ENCODE measurements around the gene BMERB1. TPM values are rescaled to one million over a fixed set of nuclear protein-coding genes. Genes with fewer than 3 reads are reported as not detected.

Gene BMERB1
- total and polyA plus RNA-seq, 4 donors: 5.6 to 33.3 (median 9.0) TPM

DNA sequence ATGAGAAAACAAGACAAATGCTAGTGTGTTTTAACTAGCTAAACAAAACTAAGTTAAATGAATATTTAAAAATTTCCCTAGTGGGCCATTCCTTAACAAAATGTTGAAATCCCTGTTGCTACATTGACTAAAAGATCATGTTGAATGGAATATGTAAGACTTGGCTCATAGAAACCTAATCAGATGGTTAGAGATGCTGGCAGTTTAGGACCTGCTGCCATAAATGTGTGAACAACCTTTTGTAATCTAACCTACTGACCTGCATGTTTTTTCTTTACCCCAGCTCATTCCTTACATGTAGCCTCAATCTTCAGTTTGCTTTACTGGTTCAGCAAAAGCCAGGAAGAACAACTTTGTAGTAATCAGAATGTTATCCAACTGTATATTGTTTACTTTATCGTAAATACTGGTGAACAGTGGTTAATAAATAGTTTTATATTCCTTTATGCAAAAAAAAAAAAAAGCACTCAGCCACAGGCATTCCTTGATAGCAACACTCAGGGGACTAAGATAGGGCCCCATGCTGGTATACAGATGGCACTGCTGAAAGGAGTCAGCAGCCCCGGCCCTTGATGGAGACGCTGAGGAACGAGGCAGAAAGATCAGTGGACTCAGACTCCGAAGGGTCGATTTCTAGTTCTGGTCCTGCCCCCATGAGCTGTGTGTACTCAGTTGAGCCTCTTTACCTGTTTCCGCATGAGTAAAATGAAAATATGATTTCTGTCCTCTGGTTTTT lies 130.4 kb downstream of the BMERB1 start:
- no peaks in the 10 kb centered on the region for H3K9me3 ChIP-seq (ENCODE audit: control insufficient read depth in 4 of 4, low read length in 3 of 4)
- H3K36me3 ChIP-seq (ENCODE audit: control insufficient read depth in 4 of 4, insufficient read depth in 3 of 4, low read depth in 1 of 4, low read length in 3 of 4): peaks cover 0 to 4% (median 3%) of the 10 kb centered on the region in 4 donors
- H3K9ac ChIP-seq (ENCODE audit: low read depth in 1 of 2, low read length in 2 of 2): no peak overlapping the region
- 93% methylated on average over 7 of the region's 7 CpGs for WGBS
- H3K4me3 ChIP-seq (ENCODE audit: low read depth in 1 of 3, low read length in 3 of 3): no peak overlapping the region
- H3K27ac ChIP-seq (ENCODE audit: low read depth in 1 of 2, low read length in 2 of 2): no peak overlapping the region
- no peak for DNase-seq (ENCODE audit: low spot score)
- TF ChIP-seq FOXA2 (IDR thresholded peaks at IDR 0.05) (no peak), JUND (IDR thresholded peaks at IDR 0.05) (no peak), YY1 (IDR thresholded peaks at IDR 0.05) (no peak), HNF4G (IDR thresholded peaks at IDR 0.05) (no peak), HNF4A (conservative IDR thresholded peaks at IDR 0.05) (no peak), FOXA1 (IDR thresholded peaks at IDR 0.05) (no peak), TAF1 (conservative IDR thresholded peaks at IDR 0.05) (no peak), EGR1 (IDR thresholded peaks at IDR 0.05; ENCODE audit: low read depth in 2 of 2) (no peak), NR2F2 (IDR thresholded peaks at IDR 0.05) (no peak), SP1 (IDR thresholded peaks at IDR 0.05) (no peak), RAD21 (IDR thresholded peaks at IDR 0.05) (no peak), RXRA (IDR thresholded peaks at IDR 0.05) (no peak), GABPA (IDR thresholded peaks at IDR 0.05 in 1 of 2, conservative IDR thresholded peaks at IDR 0.05 in 1 of 2) (no peak)
- TF ChIP-seq, protein P1, sequence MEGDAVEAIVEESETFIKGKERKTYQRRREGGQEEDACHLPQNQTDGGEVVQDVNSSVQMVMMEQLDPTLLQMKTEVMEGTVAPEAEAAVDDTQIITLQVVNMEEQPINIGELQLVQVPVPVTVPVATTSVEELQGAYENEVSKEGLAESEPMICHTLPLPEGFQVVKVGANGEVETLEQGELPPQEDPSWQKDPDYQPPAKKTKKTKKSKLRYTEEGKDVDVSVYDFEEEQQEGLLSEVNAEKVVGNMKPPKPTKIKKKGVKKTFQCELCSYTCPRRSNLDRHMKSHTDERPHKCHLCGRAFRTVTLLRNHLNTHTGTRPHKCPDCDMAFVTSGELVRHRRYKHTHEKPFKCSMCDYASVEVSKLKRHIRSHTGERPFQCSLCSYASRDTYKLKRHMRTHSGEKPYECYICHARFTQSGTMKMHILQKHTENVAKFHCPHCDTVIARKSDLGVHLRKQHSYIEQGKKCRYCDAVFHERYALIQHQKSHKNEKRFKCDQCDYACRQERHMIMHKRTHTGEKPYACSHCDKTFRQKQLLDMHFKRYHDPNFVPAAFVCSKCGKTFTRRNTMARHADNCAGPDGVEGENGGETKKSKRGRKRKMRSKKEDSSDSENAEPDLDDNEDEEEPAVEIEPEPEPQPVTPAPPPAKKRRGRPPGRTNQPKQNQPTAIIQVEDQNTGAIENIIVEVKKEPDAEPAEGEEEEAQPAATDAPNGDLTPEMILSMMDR (IDR thresholded peaks at IDR 0.05; ENCODE audit: low read depth, low read length, missing input control): no peak
- TF ChIP-seq, protein P2, sequence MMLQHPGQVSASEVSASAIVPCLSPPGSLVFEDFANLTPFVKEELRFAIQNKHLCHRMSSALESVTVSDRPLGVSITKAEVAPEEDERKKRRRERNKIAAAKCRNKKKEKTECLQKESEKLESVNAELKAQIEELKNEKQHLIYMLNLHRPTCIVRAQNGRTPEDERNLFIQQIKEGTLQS (IDR thresholded peaks at IDR 0.05): no peak
- TF ChIP-seq, protein P3, sequence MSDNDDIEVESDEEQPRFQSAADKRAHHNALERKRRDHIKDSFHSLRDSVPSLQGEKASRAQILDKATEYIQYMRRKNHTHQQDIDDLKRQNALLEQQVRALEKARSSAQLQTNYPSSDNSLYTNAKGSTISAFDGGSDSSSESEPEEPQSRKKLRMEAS (IDR thresholded peaks at IDR 0.05): no peak
- TF ChIP-seq, protein P4, sequence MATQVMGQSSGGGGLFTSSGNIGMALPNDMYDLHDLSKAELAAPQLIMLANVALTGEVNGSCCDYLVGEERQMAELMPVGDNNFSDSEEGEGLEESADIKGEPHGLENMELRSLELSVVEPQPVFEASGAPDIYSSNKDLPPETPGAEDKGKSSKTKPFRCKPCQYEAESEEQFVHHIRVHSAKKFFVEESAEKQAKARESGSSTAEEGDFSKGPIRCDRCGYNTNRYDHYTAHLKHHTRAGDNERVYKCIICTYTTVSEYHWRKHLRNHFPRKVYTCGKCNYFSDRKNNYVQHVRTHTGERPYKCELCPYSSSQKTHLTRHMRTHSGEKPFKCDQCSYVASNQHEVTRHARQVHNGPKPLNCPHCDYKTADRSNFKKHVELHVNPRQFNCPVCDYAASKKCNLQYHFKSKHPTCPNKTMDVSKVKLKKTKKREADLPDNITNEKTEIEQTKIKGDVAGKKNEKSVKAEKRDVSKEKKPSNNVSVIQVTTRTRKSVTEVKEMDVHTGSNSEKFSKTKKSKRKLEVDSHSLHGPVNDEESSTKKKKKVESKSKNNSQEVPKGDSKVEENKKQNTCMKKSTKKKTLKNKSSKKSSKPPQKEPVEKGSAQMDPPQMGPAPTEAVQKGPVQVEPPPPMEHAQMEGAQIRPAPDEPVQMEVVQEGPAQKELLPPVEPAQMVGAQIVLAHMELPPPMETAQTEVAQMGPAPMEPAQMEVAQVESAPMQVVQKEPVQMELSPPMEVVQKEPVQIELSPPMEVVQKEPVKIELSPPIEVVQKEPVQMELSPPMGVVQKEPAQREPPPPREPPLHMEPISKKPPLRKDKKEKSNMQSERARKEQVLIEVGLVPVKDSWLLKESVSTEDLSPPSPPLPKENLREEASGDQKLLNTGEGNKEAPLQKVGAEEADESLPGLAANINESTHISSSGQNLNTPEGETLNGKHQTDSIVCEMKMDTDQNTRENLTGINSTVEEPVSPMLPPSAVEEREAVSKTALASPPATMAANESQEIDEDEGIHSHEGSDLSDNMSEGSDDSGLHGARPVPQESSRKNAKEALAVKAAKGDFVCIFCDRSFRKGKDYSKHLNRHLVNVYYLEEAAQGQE (IDR thresholded peaks at IDR 0.05): no peak
- TF ChIP-seq, protein P5, sequence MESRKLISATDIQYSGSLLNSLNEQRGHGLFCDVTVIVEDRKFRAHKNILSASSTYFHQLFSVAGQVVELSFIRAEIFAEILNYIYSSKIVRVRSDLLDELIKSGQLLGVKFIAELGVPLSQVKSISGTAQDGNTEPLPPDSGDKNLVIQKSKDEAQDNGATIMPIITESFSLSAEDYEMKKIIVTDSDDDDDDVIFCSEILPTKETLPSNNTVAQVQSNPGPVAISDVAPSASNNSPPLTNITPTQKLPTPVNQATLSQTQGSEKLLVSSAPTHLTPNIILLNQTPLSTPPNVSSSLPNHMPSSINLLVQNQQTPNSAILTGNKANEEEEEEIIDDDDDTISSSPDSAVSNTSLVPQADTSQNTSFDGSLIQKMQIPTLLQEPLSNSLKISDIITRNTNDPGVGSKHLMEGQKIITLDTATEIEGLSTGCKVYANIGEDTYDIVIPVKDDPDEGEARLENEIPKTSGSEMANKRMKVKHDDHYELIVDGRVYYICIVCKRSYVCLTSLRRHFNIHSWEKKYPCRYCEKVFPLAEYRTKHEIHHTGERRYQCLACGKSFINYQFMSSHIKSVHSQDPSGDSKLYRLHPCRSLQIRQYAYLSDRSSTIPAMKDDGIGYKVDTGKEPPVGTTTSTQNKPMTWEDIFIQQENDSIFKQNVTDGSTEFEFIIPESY (IDR thresholded peaks at IDR 0.05): no peak
- H3K4me1 ChIP-seq (ENCODE audit: control insufficient read depth in 4 of 4, insufficient read depth in 4 of 4, low read length in 3 of 4): no peaks in the 10 kb centered on the region
- H3K27me3 ChIP-seq (ENCODE audit: control insufficient read depth in 4 of 4, insufficient read depth in 4 of 4, low read length in 3 of 4): no peaks in the 10 kb centered on the region
